Medulla oblongata (tissue), 1 donor: ENCODE measurements around the gene KCNMA1.

Experiments
- DNase-seq: peaks from one replicate; pipeline ENCODE4 v3.0.0-alpha.2; 2015; ENCODE audit errors: extremely low spot score

KCNMA1 gene

GRCh38 chr10:77634939-77635338 lies 2.7 kb downstream of the KCNMA1 start:
- DNase-seq = no peak

- DNase-seq = no peak
Measured at GRCh38 chr10:77633376-77633775, 4.2 kb downstream of the KCNMA1 start.

GRCh38 chr10:77631241-77631640 lies 6.4 kb downstream of the KCNMA1 start:
- peak; percentile 76 for DNase-seq

- DNase-seq = no peak
Measured at GRCh38 chr10:77630507-77630848, 7.1 kb downstream of the KCNMA1 start.

- peak; percentile 25 for DNase-seq
Measured at GRCh38 chr10:77629775-77630506, 7.7 kb downstream of the KCNMA1 start.

GRCh38 chr10:77628906-77629730 lies 8.5 kb downstream of the KCNMA1 start:
- no peak for DNase-seq

GRCh38 chr10:77626266-77626935 lies 11.2 kb downstream of the KCNMA1 start:
- DNase-seq = no peak

- peak; percentile 66 for DNase-seq
Measured at GRCh38 chr10:77625379-77625778, 12.2 kb downstream of the KCNMA1 start.

GRCh38 chr10:77622889-77623291 lies 14.7 kb downstream of the KCNMA1 start:
- peak; percentile 72 for DNase-seq

- no peak for DNase-seq
Measured at GRCh38 chr10:77620731-77621130, 16.9 kb downstream of the KCNMA1 start.

- no peak for DNase-seq
Measured at GRCh38 chr10:77619964-77620703, 17.5 kb downstream of the KCNMA1 start.

- DNase-seq = no peak
Measured at GRCh38 chr10:77618117-77618516, 19.5 kb downstream of the KCNMA1 start.

GRCh38 chr10:77616766-77617165 lies 20.8 kb downstream of the KCNMA1 start:
- DNase-seq = no peak

- no peak for DNase-seq
Measured at GRCh38 chr10:77614778-77615625, 22.6 kb downstream of the KCNMA1 start.

- DNase-seq = peak; percentile 63
Measured at GRCh38 chr10:77613476-77614130, 24.0 kb downstream of the KCNMA1 start.

GRCh38 chr10:77611670-77612069 lies 25.9 kb downstream of the KCNMA1 start:
- DNase-seq = no peak

- DNase-seq = no peak
Measured at GRCh38 chr10:77611221-77611620, 26.4 kb downstream of the KCNMA1 start.

- peak; percentile 59 for DNase-seq
Measured at GRCh38 chr10:77609781-77610272, 27.8 kb downstream of the KCNMA1 start.

GRCh38 chr10:77608281-77608680 lies 29.3 kb downstream of the KCNMA1 start:
- DNase-seq = no peak

- no peak for DNase-seq
Measured at GRCh38 chr10:77606751-77607150, 30.9 kb downstream of the KCNMA1 start.
